Measurements from ENCODE around the gene GPATCH1. TPM values are rescaled to one million over a fixed set of nuclear protein-coding genes. Genes with fewer than 3 reads are reported as not detected.

GPATCH1 gene
- total and polyA plus RNA-seq, 2 of the 13 experiments (the other 11 are each of a cell fraction or from before 2014, with no cell fraction given), result 6.8 to 6.9 TPM

DNA sequence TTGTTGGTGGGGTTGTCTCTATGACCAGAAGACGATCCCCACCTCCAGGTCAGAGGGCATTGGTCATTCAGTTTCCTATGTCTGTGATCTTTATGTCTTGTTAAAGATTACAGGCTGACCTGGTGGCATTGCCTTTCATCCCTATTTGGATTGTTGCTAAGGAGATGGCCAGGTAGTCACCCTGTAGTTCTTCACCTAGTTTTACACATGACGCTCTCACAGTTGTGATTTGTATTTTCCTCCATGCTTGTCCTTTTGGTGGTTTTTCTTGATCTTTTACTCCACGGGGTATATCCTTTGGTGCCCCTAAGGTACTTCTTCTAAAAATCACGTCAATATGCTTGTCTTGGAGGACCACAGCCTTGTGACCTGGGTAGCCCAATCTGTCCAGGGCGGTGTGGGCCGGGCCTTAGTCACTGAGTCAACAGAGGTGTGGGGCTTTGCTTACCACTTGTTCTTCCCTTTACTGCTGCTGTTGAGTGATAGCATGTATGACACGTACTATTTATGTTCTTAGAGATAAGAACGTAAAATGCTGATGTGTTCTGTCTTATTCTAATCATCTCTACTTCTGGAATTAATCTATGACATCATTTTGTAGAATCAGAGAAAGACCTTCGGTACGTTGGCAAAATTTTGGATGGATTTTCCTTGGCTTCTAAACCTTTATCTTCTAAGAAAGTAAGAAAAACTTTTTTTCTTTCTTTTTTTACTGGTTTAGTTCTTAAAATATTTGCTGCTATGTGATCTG lies 20.1 kb downstream of the GPATCH1 start (continued):
- TF ChIP-seq, protein P1, sequence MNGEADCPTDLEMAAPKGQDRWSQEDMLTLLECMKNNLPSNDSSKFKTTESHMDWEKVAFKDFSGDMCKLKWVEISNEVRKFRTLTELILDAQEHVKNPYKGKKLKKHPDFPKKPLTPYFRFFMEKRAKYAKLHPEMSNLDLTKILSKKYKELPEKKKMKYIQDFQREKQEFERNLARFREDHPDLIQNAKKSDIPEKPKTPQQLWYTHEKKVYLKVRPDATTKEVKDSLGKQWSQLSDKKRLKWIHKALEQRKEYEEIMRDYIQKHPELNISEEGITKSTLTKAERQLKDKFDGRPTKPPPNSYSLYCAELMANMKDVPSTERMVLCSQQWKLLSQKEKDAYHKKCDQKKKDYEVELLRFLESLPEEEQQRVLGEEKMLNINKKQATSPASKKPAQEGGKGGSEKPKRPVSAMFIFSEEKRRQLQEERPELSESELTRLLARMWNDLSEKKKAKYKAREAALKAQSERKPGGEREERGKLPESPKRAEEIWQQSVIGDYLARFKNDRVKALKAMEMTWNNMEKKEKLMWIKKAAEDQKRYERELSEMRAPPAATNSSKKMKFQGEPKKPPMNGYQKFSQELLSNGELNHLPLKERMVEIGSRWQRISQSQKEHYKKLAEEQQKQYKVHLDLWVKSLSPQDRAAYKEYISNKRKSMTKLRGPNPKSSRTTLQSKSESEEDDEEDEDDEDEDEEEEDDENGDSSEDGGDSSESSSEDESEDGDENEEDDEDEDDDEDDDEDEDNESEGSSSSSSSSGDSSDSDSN (CRISPR knock-in tag; IDR thresholded peaks at IDR 0.05), result no peak
- TF ChIP-seq ARHGAP35 (CRISPR knock-in tag; IDR thresholded peaks at IDR 0.05; ENCODE audit: borderline replicate concordance), result no peak
- no peak for TF ChIP-seq ZNF572 (CRISPR knock-in tag; IDR thresholded peaks at IDR 0.05)
- TF ChIP-seq, protein P2, sequence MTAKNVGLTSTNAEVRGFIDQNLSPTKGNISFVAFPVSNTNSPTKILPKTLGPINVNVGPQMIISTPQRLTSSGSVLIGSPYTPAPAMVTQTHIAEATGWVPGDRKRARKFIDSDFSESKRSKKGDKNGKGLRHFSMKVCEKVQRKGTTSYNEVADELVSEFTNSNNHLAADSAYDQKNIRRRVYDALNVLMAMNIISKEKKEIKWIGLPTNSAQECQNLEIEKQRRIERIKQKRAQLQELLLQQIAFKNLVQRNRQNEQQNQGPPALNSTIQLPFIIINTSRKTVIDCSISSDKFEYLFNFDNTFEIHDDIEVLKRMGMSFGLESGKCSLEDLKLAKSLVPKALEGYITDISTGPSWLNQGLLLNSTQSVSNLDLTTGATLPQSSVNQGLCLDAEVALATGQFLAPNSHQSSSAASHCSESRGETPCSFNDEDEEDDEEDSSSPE (CRISPR knock-in tag; IDR thresholded peaks at IDR 0.05), result no peak
- TF ChIP-seq NFKBIZ (CRISPR knock-in tag; IDR thresholded peaks at IDR 0.05), result no peak
- TF ChIP-seq ZNF496 (CRISPR knock-in tag; IDR thresholded peaks at IDR 0.05; ENCODE audit: insufficient replicate concordance), result no peak
- TF ChIP-seq NCOA2 (CRISPR knock-in tag; IDR thresholded peaks at IDR 0.05), result peak; percentile 89
- TF ChIP-seq MLLT10 (CRISPR knock-in tag; IDR thresholded peaks at IDR 0.05), result no peak
- no peak for TF ChIP-seq TCF12 (IDR thresholded peaks at IDR 0.05)
- 0 out of 2 replicates have a peak, but pooled peaks have one; percentile 68 for TF ChIP-seq TCF12 (CRISPR knock-in tag; IDR thresholded peaks at IDR 0.05)
- TF ChIP-seq HMG20A (CRISPR knock-in tag; IDR thresholded peaks at IDR 0.05; ENCODE audit: borderline replicate concordance), result peak; percentile 97
- no peak for TF ChIP-seq ZNF713 (CRISPR knock-in tag; IDR thresholded peaks at IDR 0.05)
- TF ChIP-seq, protein P3, sequence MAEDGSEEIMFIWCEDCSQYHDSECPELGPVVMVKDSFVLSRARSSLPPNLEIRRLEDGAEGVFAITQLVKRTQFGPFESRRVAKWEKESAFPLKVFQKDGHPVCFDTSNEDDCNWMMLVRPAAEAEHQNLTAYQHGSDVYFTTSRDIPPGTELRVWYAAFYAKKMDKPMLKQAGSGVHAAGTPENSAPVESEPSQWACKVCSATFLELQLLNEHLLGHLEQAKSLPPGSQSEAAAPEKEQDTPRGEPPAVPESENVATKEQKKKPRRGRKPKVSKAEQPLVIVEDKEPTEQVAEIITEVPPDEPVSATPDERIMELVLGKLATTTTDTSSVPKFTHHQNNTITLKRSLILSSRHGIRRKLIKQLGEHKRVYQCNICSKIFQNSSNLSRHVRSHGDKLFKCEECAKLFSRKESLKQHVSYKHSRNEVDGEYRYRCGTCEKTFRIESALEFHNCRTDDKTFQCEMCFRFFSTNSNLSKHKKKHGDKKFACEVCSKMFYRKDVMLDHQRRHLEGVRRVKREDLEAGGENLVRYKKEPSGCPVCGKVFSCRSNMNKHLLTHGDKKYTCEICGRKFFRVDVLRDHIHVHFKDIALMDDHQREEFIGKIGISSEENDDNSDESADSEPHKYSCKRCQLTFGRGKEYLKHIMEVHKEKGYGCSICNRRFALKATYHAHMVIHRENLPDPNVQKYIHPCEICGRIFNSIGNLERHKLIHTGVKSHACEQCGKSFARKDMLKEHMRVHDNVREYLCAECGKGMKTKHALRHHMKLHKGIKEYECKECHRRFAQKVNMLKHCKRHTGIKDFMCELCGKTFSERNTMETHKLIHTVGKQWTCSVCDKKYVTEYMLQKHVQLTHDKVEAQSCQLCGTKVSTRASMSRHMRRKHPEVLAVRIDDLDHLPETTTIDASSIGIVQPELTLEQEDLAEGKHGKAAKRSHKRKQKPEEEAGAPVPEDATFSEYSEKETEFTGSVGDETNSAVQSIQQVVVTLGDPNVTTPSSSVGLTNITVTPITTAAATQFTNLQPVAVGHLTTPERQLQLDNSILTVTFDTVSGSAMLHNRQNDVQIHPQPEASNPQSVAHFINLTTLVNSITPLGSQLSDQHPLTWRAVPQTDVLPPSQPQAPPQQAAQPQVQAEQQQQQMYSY (CRISPR knock-in tag; IDR thresholded peaks at IDR 0.05), result no peak
- TF ChIP-seq GTF2F1 (IDR thresholded peaks at IDR 0.05; ENCODE audit: low read length), result no peak
- TF ChIP-seq ZNF570 (CRISPR knock-in tag; IDR thresholded peaks at IDR 0.05; ENCODE audit: borderline replicate concordance), result no peak
- TF ChIP-seq, protein P4, sequence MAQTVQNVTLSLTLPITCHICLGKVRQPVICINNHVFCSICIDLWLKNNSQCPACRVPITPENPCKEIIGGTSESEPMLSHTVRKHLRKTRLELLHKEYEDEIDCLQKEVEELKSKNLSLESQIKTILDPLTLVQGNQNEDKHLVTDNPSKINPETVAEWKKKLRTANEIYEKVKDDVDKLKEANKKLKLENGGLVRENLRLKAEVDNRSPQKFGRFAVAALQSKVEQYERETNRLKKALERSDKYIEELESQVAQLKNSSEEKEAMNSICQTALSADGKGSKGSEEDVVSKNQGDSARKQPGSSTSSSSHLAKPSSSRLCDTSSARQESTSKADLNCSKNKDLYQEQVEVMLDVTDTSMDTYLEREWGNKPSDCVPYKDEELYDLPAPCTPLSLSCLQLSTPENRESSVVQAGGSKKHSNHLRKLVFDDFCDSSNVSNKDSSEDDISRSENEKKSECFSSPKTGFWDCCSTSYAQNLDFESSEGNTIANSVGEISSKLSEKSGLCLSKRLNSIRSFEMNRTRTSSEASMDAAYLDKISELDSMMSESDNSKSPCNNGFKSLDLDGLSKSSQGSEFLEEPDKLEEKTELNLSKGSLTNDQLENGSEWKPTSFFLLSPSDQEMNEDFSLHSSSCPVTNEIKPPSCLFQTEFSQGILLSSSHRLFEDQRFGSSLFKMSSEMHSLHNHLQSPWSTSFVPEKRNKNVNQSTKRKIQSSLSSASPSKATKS (CRISPR knock-in tag; IDR thresholded peaks at IDR 0.05), result no peak
- peak; percentile 80 for TF ChIP-seq RFX3 (CRISPR knock-in tag; IDR thresholded peaks at IDR 0.05)
- TF ChIP-seq FOXO1 (CRISPR knock-in tag; IDR thresholded peaks at IDR 0.05), result peak; percentile 37; the same call in 1 of the 2 replicates
- no peak for TF ChIP-seq RORA (CRISPR knock-in tag; IDR thresholded peaks at IDR 0.05)
- TF ChIP-seq ZNF350 (CRISPR knock-in tag; IDR thresholded peaks at IDR 0.05; ENCODE audit: borderline replicate concordance, low read depth), result no peak
- no peak for TF ChIP-seq ZSCAN31 (CRISPR knock-in tag; IDR thresholded peaks at IDR 0.05; ENCODE audit: low read depth)
- TF ChIP-seq ZFP62 (CRISPR knock-in tag; IDR thresholded peaks at IDR 0.05), result no peak
